Mucosa of stomach (tissue), 1 donor: ENCODE data around the gene CPNE9.
"Not testable (repeated sequence)": the region's sequence is repeated elsewhere in the genome, so short reads cannot be mapped to it uniquely, and the experiment has no call there.

Source experiments
- H3K27me3 ChIP-seq: one replicate; pipeline ENCODE4 v1.7.0; 2013; ENCODE audit warnings: mild to moderate bottlenecking, low read length; ENCODE audit not compliant: control insufficient read depth, insufficient read depth
- H3K36me3 ChIP-seq: one replicate; pipeline ENCODE4 v1.7.0; 2013; ENCODE audit warnings: low read length; ENCODE audit not compliant: control insufficient read depth, insufficient read depth
- H3K4me1 ChIP-seq: one replicate; pipeline ENCODE4 v1.7.0; 2013; ENCODE audit warnings: mild to moderate bottlenecking, low read length; ENCODE audit not compliant: control insufficient read depth, insufficient read depth
- H3K4me3 ChIP-seq: one replicate; pipeline ENCODE4 v1.7.0; 2013; ENCODE audit warnings: low read length
- H3K9ac ChIP-seq: one replicate; pipeline ENCODE4 v1.7.0; 2013; ENCODE audit warnings: mild to moderate bottlenecking, low read length, moderate library complexity
- H3K9me3 ChIP-seq: one replicate; pipeline ENCODE4 v1.7.0; 2013; ENCODE audit warnings: mild to moderate bottlenecking, low read length, moderate library complexity; ENCODE audit not compliant: control insufficient read depth
- donor health status: Pancreatic carcinoma.

CPNE9 gene

DNA sequence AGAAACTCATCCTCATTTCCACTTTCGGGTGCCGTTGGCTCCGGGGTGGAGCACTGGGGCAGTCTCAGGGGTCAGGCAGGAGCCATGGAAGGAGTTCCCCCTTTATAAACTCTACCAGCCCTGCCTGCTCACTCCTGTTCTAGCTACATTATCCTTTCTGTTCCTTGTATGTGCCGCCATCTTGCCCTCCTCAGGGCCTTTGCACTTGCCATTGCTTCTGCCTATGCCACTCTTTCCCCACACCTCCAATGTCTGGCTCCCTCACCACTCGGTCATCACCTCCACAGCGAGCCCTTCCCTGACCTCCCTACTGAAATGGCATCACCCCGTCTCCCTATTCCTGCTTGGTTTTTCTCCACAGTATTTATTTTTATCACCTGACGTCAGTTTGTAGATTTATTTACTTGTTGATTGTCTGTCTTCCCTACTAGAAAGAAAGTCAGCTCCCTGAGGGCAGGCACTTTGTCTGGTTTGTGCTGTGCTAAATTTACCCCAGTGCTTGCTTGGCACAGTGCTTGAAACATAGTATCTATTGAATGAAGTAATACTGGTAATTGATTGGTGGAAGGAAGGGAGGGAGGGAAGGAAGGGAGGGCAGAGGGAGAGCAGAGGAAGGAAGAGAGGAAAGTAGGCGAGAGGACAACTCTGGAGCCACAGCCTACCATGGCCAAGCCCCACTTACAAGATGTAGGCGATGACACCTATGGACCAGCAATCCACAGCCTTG, 57.3 kb downstream of the CPNE9 start:
- peaks cover 3% of the 10 kb centered on the region for H3K36me3 ChIP-seq
- no peak overlapping the region for H3K4me3 ChIP-seq
- H3K27me3 ChIP-seq, result no peaks in the 10 kb centered on the region
- H3K9ac ChIP-seq, result no peak overlapping the region
- H3K4me1 ChIP-seq, result no peaks in the 10 kb centered on the region
- no peaks in the 10 kb centered on the region for H3K9me3 ChIP-seq

DNA sequence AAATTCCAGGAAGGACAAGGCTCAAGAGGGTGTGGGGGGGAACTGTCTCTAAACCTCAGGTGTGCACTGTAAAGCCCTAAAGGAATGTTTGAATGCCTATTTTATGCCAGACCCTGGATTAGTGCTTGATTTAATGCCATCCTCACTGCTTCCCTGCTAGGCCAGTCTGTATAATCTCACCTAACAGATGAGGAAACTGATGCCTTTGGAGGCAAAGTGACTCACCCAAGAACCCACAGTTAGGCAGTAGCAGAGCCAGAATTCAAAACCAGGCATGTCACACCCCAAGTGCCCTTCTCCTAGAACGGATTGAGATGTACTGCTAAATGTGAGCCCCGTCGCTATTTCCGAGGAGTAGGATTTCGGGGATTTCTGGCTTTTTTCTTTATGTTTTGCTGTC, 58.3 kb downstream of the CPNE9 start:
- no peaks in the 10 kb centered on the region for H3K27me3 ChIP-seq
- H3K4me3 ChIP-seq, result no peak overlapping the region
- H3K9me3 ChIP-seq, result no peaks in the 10 kb centered on the region
- H3K9ac ChIP-seq, result no peak overlapping the region
- peaks cover 1% of the 10 kb centered on the region for H3K4me1 ChIP-seq
- peaks cover 3% of the 10 kb centered on the region for H3K36me3 ChIP-seq

DNA sequence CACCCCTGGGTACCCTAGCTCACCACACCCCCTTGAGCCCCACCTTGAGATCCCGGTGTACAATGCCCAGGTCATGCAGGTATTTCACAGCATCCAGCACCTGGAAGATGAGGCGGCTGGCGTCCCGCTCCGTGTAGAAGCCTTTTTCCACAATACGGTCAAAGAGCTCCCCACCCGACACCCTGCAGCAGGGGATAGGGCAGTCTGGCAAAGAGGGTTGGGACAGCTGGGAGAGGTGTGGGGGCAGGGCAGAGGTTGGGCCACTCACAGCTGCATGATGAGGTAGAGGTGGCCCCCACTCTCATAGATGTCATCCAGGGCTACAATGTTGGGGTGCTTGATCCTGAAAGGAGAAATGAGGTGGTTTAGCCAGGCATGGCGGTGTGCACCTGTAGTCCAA, 59.2 kb downstream of the CPNE9 start:
- H3K9me3 ChIP-seq, result no peaks in the 10 kb centered on the region
- H3K27me3 ChIP-seq, result no peaks in the 10 kb centered on the region
- H3K4me1 ChIP-seq, result peaks cover 9% of the 10 kb centered on the region
- H3K36me3 ChIP-seq, result peaks cover 3% of the 10 kb centered on the region
- no peak overlapping the region for H3K9ac ChIP-seq
- H3K4me3 ChIP-seq, result no peak overlapping the region

DNA sequence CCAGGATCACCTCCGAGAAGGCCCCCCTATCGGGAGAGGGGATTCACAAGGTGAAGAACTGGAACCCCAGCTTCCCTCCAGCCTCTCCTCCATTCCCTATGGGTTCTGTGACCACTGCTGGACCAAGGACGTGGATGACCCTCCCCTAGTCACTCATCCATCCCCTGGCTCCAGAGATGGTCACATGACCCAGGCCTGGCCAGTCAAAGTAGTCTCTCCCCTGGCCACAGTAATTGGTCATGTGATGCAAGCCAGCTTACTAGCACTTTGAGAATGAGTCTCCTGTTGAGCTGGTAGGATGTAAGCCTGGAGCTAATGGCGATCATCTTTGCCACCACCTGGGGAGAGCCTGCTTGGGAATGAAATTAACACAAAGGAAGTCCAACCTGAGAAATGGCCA, 62.2 kb downstream of the CPNE9 start:
- Histone ChIP-seq H3K9me3 (no peaks in the 10 kb centered on the region), H3K36me3 (no peaks in the 10 kb centered on the region), H3K4me1 (peaks cover 36% of the 10 kb centered on the region), H3K9ac (no peak overlapping the region), H3K27me3 (no peaks in the 10 kb centered on the region), H3K4me3 (no peak overlapping the region)

DNA sequence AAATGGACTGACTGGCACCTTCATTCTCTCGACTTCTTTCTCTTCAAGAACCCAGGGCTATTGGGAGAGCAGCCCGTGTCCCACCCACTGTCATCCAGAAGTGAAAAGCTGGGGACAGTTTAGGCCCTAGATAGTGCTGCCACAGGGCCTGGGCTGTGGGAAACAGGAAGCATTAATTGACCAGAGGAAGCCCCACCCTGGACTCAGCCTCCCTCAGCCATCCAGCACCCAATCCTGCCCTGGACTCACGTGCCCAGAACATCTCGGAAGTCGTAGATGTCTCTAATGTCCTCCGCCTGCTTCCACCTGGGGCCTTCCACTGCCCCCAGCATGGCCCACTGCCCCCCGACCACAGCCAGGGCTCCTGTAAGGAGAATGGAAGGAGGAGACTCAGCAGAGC, 63.8 kb downstream of the CPNE9 start:
- no peaks in the 10 kb centered on the region for H3K9me3 ChIP-seq
- no peak overlapping the region for H3K9ac ChIP-seq
- H3K4me1 ChIP-seq, result peaks cover 36% of the 10 kb centered on the region
- H3K36me3 ChIP-seq, result no peaks in the 10 kb centered on the region
- no peak overlapping the region for H3K4me3 ChIP-seq
- H3K27me3 ChIP-seq, result no peaks in the 10 kb centered on the region

DNA sequence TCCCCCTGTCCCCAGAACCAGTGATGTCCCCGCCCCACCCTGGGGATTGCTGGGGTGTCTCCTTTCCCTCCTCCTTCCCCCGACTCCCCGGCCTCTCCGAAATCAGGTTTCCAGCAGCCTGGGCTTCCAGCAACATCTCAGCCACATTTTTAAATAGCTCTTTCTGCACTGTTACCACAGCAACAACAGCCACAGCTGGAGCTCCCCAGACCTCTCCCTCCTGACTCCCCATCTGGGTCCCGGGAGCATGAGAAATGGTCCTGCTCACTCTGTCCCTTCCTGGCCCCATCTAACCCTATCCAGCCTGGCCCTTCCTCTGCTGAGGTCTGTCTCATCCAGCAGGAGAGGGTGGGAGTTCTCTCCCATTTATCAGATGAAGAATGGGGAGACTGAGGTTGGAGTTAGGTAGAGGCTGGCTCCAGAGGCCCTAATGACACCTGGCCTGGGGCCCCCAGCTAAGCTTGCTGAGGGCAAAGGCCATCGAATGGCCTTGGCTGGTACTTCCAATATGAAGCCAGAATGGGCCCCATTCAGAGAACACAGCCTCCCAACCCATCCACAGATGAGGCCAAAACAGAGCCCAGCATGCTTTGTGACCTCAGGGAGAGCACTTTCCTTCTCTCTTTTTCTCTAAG, 64.6 kb downstream of the CPNE9 start:
- H3K4me3 ChIP-seq, result no peak overlapping the region
- no peaks in the 10 kb centered on the region for H3K27me3 ChIP-seq
- peaks cover 36% of the 10 kb centered on the region for H3K4me1 ChIP-seq
- no peaks in the 10 kb centered on the region for H3K36me3 ChIP-seq
- no peaks in the 10 kb centered on the region for H3K9me3 ChIP-seq
- H3K9ac ChIP-seq, result no peak overlapping the region

DNA sequence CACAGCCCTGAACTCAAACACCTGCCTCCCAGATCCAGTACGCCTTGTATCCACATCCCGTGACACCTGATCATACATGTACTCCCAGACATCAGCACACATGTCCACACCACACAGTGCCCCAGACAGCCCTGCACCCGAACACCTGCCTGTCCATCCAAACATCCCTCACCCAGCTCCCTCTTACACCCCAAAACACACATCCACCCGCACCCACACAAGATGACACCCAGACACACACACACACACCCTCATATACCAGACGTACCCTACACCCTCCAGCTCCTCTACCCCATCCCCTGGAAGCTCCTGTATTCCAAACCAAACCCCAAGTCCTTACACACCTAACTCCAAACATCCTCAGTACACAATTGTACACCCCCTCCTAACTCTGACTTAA, 65.4 kb downstream of the CPNE9 start:
- Histone ChIP-seq H3K27me3 (no peaks in the 10 kb centered on the region), H3K9ac (peak overlapping the region; percentile 81), H3K9me3 (no peaks in the 10 kb centered on the region), H3K36me3 (no peaks in the 10 kb centered on the region), H3K4me1 (peaks cover 36% of the 10 kb centered on the region), H3K4me3 (peak overlapping the region; percentile 87)

DNA sequence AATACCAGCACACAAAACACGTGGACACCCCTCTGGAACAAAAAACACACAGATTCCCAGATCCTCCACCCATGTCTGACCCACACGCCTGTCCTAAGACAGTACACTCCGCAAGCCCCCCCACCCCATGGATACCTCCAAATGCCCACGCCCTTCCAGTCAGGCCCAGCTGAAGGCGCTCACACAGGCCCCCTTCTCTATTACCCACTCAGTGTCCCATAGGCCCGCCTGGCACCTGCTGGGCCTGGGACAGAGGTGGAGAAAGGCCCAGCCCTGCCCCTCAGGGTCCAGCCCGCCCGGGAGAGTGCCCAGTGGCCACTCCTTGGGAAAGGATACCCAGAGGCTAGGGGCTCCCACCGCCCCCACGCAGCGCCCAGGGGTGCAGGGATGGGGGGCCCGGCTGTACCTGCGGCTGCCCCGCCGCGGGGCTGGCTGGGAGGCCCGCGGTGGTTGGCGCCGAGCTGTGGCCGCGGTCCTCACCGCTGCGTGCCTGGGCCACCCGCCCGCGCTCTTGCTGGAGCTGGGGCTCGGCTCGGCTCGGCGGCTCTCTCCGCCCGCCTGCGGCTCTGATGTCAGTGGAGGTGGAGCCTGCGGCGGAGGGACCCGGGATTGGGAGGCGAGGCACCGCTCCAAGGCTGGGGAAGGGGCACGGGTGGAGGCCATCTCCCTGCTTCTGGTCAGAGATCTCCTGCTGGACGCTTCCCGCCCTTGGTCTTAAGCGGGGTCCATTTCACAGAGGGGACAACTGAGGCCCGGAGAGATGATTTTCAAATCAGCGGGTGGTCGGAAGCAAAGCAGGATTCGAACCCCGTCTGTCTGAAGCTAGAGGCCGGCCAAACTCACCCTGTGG, 66.0 kb downstream of the CPNE9 start, which contains the start of gene CAMK1:
Gene CAMK1 (minus strand): TSS at position 522 of the 850 bp plus-strand sequence. CDS start 2,198 bp downstream, outside the sequence.
- H3K36me3 ChIP-seq, result no peaks in the 10 kb centered on the region
- H3K9me3 ChIP-seq, result no peaks in the 10 kb centered on the region
- peak within 1 kb of the TSS; percentile 81 for H3K9ac ChIP-seq
- no peaks in the 10 kb centered on the region for H3K27me3 ChIP-seq
- peak within 1 kb of the TSS; percentile 87 for H3K4me3 ChIP-seq
- peaks cover 36% of the 10 kb centered on the region for H3K4me1 ChIP-seq

DNA sequence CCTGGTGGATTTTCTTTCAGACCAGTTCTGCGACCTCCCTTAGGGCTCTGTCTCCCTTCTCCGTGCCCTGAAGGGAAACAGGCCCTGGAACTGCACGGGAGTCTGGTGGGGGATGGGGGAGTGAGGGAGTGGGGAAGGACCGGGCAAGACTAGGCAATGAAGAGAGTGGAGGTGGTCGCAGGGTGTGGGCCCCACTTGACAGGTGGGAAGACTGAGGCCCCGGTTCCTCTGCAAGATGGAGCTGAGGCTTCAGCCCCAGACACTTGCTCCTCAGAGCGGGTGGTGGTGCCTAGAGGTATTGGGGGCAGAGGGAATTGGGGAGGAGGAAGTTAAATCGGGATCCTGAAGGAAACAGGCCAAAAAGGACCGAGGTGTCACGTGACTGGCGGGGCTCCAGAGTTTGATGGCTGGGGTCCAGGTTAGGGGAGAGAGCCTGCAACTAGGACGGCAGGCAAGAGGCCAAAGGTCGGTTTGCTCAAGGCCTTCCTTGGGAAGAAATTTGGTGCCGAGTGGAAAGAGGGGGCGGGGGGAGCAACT, 66.7 kb downstream of the CPNE9 start:
- Histone ChIP-seq H3K9me3 (no peaks in the 10 kb centered on the region), H3K36me3 (no peaks in the 10 kb centered on the region), H3K9ac (peak overlapping the region; percentile 81), H3K4me3 (peak overlapping the region; percentile 87), H3K27me3 (no peaks in the 10 kb centered on the region), H3K4me1 (peaks cover 36% of the 10 kb centered on the region)

DNA sequence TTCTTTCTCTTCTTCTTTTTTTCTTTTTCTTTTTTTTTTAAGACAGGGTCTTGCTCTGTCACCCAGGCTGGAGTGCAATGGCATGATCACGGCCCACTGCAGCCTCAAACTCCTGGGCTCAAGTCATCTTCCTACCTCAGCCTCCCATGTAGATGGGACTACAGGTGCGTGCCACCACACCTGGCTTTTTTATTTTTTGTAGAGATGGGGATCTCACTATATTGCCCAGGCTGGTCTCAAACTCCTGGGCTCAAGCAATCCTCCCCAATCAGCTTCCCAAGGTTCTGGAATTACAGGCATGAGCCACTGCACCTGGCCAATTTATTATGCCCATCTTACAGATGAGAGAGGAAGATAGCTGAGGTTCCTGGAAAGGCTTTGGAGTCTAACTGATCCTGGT, 67.4 kb downstream of the CPNE9 start:
- not testable (repeated sequence) for H3K4me3 ChIP-seq, H3K9me3 ChIP-seq

DNA sequence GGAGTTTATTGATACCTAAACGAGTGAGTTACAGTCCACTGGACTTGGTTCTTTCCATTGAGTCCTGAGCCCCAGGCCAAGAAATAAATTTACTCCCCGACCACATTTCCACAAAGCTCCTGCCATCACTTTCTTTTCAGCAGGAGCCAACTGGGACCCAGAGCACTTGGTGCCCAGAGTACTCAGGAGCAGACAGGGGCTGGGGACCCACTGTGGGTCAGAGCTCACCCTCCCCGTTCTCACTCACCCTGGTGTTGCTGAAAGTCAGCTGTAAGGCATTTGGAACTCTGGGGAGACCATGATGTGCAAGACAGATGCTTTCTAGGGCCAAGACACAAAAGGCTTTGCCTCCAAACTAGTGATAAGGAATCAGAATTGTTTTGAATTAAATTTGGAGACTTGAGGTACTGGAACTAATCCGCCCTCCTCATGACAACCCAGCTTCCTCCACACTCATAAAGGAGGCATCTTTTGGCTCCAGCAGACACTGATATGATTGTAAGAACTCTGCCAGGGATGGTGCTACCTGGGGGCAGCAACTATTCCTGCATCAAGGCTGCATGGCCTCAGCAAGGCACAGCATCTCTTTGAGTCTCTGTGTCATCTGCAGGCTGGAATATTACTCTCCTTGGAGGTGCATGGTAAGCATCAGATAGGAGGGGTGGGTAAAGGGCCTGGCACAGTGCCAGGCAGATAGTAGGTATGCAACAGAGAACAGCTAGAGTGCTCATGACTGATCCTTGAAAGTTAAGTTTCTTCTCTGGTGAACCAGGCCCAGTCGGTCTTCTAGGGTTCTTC, 73.5 kb downstream of the CPNE9 start:
- H3K36me3 ChIP-seq, result peaks cover 2% of the 10 kb centered on the region
- no peak overlapping the region for H3K9ac ChIP-seq
- H3K9me3 ChIP-seq, result no peaks in the 10 kb centered on the region
- no peaks in the 10 kb centered on the region for H3K27me3 ChIP-seq
- H3K4me3 ChIP-seq, result no peak overlapping the region
- H3K4me1 ChIP-seq, result no peaks in the 10 kb centered on the region

More for the DNA sequence above, 67.4 kb downstream of the CPNE9 start:
- H3K36me3 ChIP-seq, H3K27me3 ChIP-seq, H3K9ac ChIP-seq: not testable (repeated sequence)
- H3K4me1 ChIP-seq, result peaks cover 36% of the 10 kb centered on the region
